ENCODE data around the gene FBN2.
"Not testable (repeated sequence)": the region's sequence is repeated elsewhere in the genome, so short reads cannot be mapped to it uniquely, and the experiment has no call there.

The FBN2 gene

GRCh38 chr5:128413356-128413755 lies 124.7 kb downstream of the FBN2 start:
- no peak for DNase-seq

GRCh38 chr5:128412145-128412930 lies 125.7 kb downstream of the FBN2 start:
- DNase-seq = no peak

GRCh38 chr5:128409166-128409800 lies 128.8 kb downstream of the FBN2 start:
- no peak for DNase-seq

GRCh38 chr5:128408622-128409021 lies 129.4 kb downstream of the FBN2 start:
- no peak for DNase-seq

- no peak for DNase-seq
These were observed 130.1 kb downstream of the FBN2 start for GRCh38 chr5:128407944-128408343.

GRCh38 chr5:128406803-128407202 lies 131.2 kb downstream of the FBN2 start:
- no peak for DNase-seq

- no peak for DNase-seq
These were observed 132.9 kb downstream of the FBN2 start for GRCh38 chr5:128405159-128405558.

GRCh38 chr5:128403333-128403732 lies 134.7 kb downstream of the FBN2 start:
- DNase-seq = no peak

GRCh38 chr5:128402506-128402905 lies 135.5 kb downstream of the FBN2 start:
- no peak for DNase-seq

- DNase-seq = not testable (repeated sequence)
These were observed 137.3 kb downstream of the FBN2 start for GRCh38 chr5:128400766-128401165.

- no peak for DNase-seq
These were observed 138.9 kb downstream of the FBN2 start for GRCh38 chr5:128399111-128399510.

- DNase-seq = no peak
These were observed 140.2 kb downstream of the FBN2 start for GRCh38 chr5:128397876-128398275.

GRCh38 chr5:128395073-128395472 lies 143.0 kb downstream of the FBN2 start:
- DNase-seq = no peak

- DNase-seq = no peak
These were observed 154.0 kb downstream of the FBN2 start for GRCh38 chr5:128384068-128384467.

- DNase-seq = no peak
These were observed 157.7 kb downstream of the FBN2 start for GRCh38 chr5:128380337-128380736.

GRCh38 chr5:128378632-128379031 lies 159.4 kb downstream of the FBN2 start:
- DNase-seq = no peak

- DNase-seq = no peak
These were observed 159.8 kb downstream of the FBN2 start for GRCh38 chr5:128378196-128378595.

- no peak for DNase-seq
These were observed 161.5 kb downstream of the FBN2 start for GRCh38 chr5:128376577-128376976.

- no peak for DNase-seq
These were observed 171.9 kb downstream of the FBN2 start for GRCh38 chr5:128366147-128366546.

- no peak for DNase-seq
These were observed 175.7 kb downstream of the FBN2 start for GRCh38 chr5:128362370-128362769.

- no peak for DNase-seq
These were observed 179.2 kb downstream of the FBN2 start for GRCh38 chr5:128358826-128359225.

- no peak for DNase-seq
These were observed 180.8 kb downstream of the FBN2 start for GRCh38 chr5:128357226-128357625.

- no peak for DNase-seq
These were observed 182.1 kb downstream of the FBN2 start for GRCh38 chr5:128355961-128356360.

GRCh38 chr5:128353441-128354107 lies 184.5 kb downstream of the FBN2 start:
- no peak for DNase-seq
